HCT116 (cell line): ENCODE data around the gene KLHL17. TPM values are rescaled to one million over a fixed set of nuclear protein-coding genes. Genes with fewer than 3 reads are reported as not detected.

ENCODE experiments used
- ATAC-seq: fragments of 200-7000 bp; cut with Tn5 transposase; 2 replicates; pipeline ENCODE4 v1.9.1; 2020; ENCODE audit warnings: mild to moderate bottlenecking, moderate library complexity
- BruUV-seq: library from RNA; stranded (reverse); fragments of 400-500 nt; replicated peaks from 2 replicates; lab custom pipeline; 2021; lab: Mats Ljungman, UMichigan
- CTCF ChIA-PET: fragments of 300-600 bp; sonication (Branson Sonifier 250); formaldehyde crosslinking; loops from one replicate; lab custom pipeline; 2021; ENCODE audit warnings: antibody characterized with exemption; lab: Charles Lee
- POLR2A ChIA-PET: fragments of 300-600, 350-600 bp; sonication (Branson Sonifier 250); formaldehyde crosslinking; loops from one replicate; lab custom pipeline; 2021; ENCODE audit warnings: antibody characterized with exemption; lab: Charles Lee
- RAD21 ChIA-PET, 2 experiments: fragments of 300-600 bp; sonication (Branson Sonifier 250); formaldehyde crosslinking; loops; one replicate each; lab custom pipeline; 2023; ENCODE audit warnings: low total read pairs in 2 of 2; ENCODE audit not compliant: uncharacterized antibody in 2 of 2, unreplicated experiment in 2 of 2, low non-redundant PET in 1 of 2; lab: Charles Lee
- DNase-seq: peaks from one replicate; pipeline ENCODE4 v3.0.0-alpha.2; 2010; ENCODE audit warnings: low read depth, low spot score
- H2AFZ ChIP-seq: fragments of 200-600 bp; shearing (Covaris generic), sonication (generic); 2 replicates; pipeline ENCODE4 v1.6.1; 2017; ENCODE audit warnings: low read depth, mixed run types, mixed read lengths, antibody characterized with exemption, low read length; ENCODE audit not compliant: poor library complexity, severe bottlenecking
- H3K27ac ChIP-seq: 2 replicates; pipeline ENCODE4 v1.5.1; 2012; ENCODE audit warnings: low read depth, low read length
- H3K27me3 ChIP-seq: fragments of 200-600 bp; sonication (generic); 2 replicates; pipeline ENCODE4 v1.6.1; 2016; ENCODE audit warnings: mixed run types, low read length, mixed read lengths; ENCODE audit not compliant: insufficient read depth
- H3K36me3 ChIP-seq, 2 experiments: fragments of 200-500 bp in 1 of 2; fragments of 200-600 bp in 1 of 2; sonication (Bioruptor generic) in 1 of 2; sonication (generic) in 1 of 2; 2 replicates each; pipeline versions ENCODE4 v1.5.1 to v1.6.1; 2014 to 2016; ENCODE audit warnings: low read length in 2 of 2, inconsistent platforms in 1 of 2, mixed read lengths in 1 of 2, mixed run types in 1 of 2; ENCODE audit not compliant: insufficient read depth in 2 of 2, control insufficient read depth in 1 of 2
- H3K4me1 ChIP-seq, 2 experiments: fragments of 200-600 bp in 1 of 2; sonication (generic) in 1 of 2; 2 replicates each; pipeline versions ENCODE4 v1.5.1 to v1.6.1; 2012 to 2017; ENCODE audit warnings: low read length in 2 of 2, inconsistent platforms in 1 of 2, mild to moderate bottlenecking in 1 of 2, mixed read lengths in 1 of 2, mixed run types in 1 of 2, moderate library complexity in 1 of 2; ENCODE audit not compliant: insufficient read depth in 2 of 2, control insufficient read depth in 1 of 2
- H3K4me2 ChIP-seq: fragments of 200-600 bp; sonication (generic); 2 replicates; pipeline ENCODE4 v1.6.1; 2017; ENCODE audit warnings: mixed run types, low read length, mixed read lengths
- H3K4me3 ChIP-seq, 2 experiments: fragments of 200-600 bp in 1 of 2; sonication (generic) in 1 of 2; replicated peaks in 1 of 2; 2 replicates each; pipeline ENCODE4 v1.5.1; 2011 to 2016; ENCODE audit warnings: low read length in 2 of 2, control low read depth in 1 of 2, low read depth in 1 of 2, mild to moderate bottlenecking in 1 of 2, mixed read lengths in 1 of 2, mixed run types in 1 of 2
- H3K79me2 ChIP-seq: fragments of 200-600 bp; sonication (generic); 2 replicates; pipeline ENCODE4 v1.6.1; 2017; ENCODE audit warnings: mild to moderate bottlenecking, mixed run types, low read length, moderate library complexity, mixed read lengths; ENCODE audit not compliant: insufficient read depth
- H3K9ac ChIP-seq: fragments of 200-600 bp; sonication (generic); 2 replicates; pipeline ENCODE4 v1.6.1; 2016; ENCODE audit warnings: low read length, mixed read lengths
- H3K9me2 ChIP-seq: fragments of 200-600 bp; sonication (generic), shearing (Covaris generic); 2 replicates; pipeline ENCODE4 v1.6.1; 2017; ENCODE audit warnings: mixed run types, mild to moderate bottlenecking, moderate library complexity; ENCODE audit not compliant: insufficient read depth
- H3K9me3 ChIP-seq, 2 experiments: fragments of 200-500 bp in 1 of 2; fragments of 200-600 bp in 1 of 2; sonication (Bioruptor generic) in 1 of 2; sonication (generic) in 1 of 2; 2 replicates each; pipeline ENCODE4 v1.6.1; 2014 to 2017; ENCODE audit warnings: low read length in 2 of 2, mixed read lengths in 2 of 2, inconsistent platforms in 1 of 2, low read depth in 1 of 2, mild to moderate bottlenecking in 1 of 2, mixed run types in 1 of 2, moderate library complexity in 1 of 2; ENCODE audit not compliant: control insufficient read depth in 1 of 2, insufficient read depth in 1 of 2
- H4K20me1 ChIP-seq: fragments of 200-600 bp; sonication (generic), shearing (Covaris generic); 2 replicates; pipeline ENCODE4 v1.6.1; 2017; ENCODE audit warnings: mixed run types, mild to moderate bottlenecking, moderate library complexity; ENCODE audit not compliant: insufficient read depth
- CEBPB ChIP-seq: IDR thresholded peaks from 2 replicates; pipeline ENCODE4 v1.6.1; 2012; ENCODE audit warnings: low read depth
- FOSL1 ChIP-seq: IDR thresholded peaks from 2 replicates; pipeline ENCODE4 v1.6.1; 2012; ENCODE audit warnings: low read depth
- POLR2A ChIP-seq: IDR thresholded peaks from 2 replicates; pipeline ENCODE4 v1.7.0; 2011; ENCODE audit warnings: borderline replicate concordance; ENCODE audit not compliant: insufficient read depth, insufficient read length; ENCODE audit errors: extremely low read depth
- RAD21 ChIP-seq: IDR thresholded peaks from 2 replicates; pipeline ENCODE4 v1.6.1; 2012; ENCODE audit warnings: low read depth, mild to moderate bottlenecking
- SP1 ChIP-seq: IDR thresholded peaks from 2 replicates; pipeline ENCODE4 v1.6.1; 2012; ENCODE audit warnings: low read depth
- TCF7L2 ChIP-seq: IDR thresholded peaks from 2 replicates; pipeline ENCODE4 v1.7.0; 2011; ENCODE audit warnings: borderline replicate concordance, inconsistent platforms; ENCODE audit not compliant: insufficient read depth, insufficient read length; ENCODE audit errors: extremely low read depth
- ZFX ChIP-seq: fragments of 450-650 bp; IDR thresholded peaks from 2 replicates; pipeline ENCODE4 v1.6.1; 2017
- intact Hi-C: fragments of 100-400 bp; cut with micrococcal nuclease; formaldehyde crosslinking; loops from 2 replicates; pipeline ENCODE4 v1.10.0; 2022
- total RNA-seq: library from RNA; stranded (reverse); gene quantifications from one replicate; pipeline ENCODE4 v1.2.1, GENCODE V29; 2021; ENCODE audit not compliant: unreplicated experiment
- TF ChIP-seq, protein P1 (sequence below): IDR thresholded peaks from 2 replicates; pipeline ENCODE4 v1.6.1; 2012
- TF ChIP-seq, protein P2 (sequence below): IDR thresholded peaks from 2 replicates; pipeline ENCODE4 v1.6.1; 2011; ENCODE audit warnings: mild to moderate bottlenecking, low read length, moderate library complexity; ENCODE audit not compliant: insufficient replicate concordance; ENCODE audit errors: extremely low read depth

The KLHL17 gene
- total RNA-seq, 1 experiment from 2014 or later: 100.0 TPM

DNA sequence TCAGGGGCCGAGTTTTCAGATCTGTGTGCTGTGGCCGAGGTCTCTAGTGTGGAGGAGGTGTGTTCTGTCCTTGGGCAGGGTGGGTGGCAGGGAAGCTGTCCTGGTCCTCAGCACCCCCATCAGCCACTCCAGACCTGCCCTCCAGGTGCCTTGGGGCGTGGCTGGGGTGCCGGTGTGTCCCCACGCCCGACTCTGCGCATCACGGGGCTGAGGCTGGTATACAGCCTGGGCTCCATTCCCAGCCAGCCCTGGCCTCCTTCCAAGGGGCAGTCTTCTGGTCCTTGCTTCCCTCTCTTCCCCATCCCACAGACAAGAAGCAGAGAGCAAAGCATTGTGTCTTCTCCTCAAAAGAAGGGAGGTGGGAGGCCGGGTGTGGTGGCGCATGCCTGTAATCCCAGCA, 32.6 kb upstream of the KLHL17 start:
- Histone ChIP-seq H3K9me3 (no peaks in the 10 kb centered on the region), H3K27ac (no peak overlapping the region), H3K36me3 (no peaks in the 10 kb centered on the region), H2AFZ (no peak overlapping the region), H3K27me3 (peaks cover 14% of the 10 kb centered on the region; the same call in 1 of the 2 replicates), H3K4me2 (no peak overlapping the region), H3K4me3 (no peak overlapping the region), H4K20me1 (no peaks in the 10 kb centered on the region), H3K79me2 (no peaks in the 10 kb centered on the region), H3K9ac (no peak overlapping the region), H3K4me1 (peaks cover 14 to 27% of the 10 kb centered on the region in 2 experiments), H3K9me2 (no peaks in the 10 kb centered on the region)
- CTCF ChIA-PET: no interaction called here
- ATAC-seq (no peak), DNase-seq (no peak)
- no peak for TF ChIP-seq POLR2A
- no peak for TF ChIP-seq SP1
- TF ChIP-seq TCF7L2: no peak
- TF ChIP-seq FOSL1: no peak
- TF ChIP-seq CEBPB: no peak
- TF ChIP-seq, protein P1, sequence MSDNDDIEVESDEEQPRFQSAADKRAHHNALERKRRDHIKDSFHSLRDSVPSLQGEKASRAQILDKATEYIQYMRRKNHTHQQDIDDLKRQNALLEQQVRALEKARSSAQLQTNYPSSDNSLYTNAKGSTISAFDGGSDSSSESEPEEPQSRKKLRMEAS: no peak
- TF ChIP-seq ZFX: no peak
- TF ChIP-seq, protein P2, sequence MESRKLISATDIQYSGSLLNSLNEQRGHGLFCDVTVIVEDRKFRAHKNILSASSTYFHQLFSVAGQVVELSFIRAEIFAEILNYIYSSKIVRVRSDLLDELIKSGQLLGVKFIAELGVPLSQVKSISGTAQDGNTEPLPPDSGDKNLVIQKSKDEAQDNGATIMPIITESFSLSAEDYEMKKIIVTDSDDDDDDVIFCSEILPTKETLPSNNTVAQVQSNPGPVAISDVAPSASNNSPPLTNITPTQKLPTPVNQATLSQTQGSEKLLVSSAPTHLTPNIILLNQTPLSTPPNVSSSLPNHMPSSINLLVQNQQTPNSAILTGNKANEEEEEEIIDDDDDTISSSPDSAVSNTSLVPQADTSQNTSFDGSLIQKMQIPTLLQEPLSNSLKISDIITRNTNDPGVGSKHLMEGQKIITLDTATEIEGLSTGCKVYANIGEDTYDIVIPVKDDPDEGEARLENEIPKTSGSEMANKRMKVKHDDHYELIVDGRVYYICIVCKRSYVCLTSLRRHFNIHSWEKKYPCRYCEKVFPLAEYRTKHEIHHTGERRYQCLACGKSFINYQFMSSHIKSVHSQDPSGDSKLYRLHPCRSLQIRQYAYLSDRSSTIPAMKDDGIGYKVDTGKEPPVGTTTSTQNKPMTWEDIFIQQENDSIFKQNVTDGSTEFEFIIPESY: no peak
- TF ChIP-seq RAD21: no peak
- BruUV-seq: no TSS peak
- RAD21 ChIA-PET: interaction anchor here in 1 of 2 experiments (1.3 kb wide), 1 partner anchor 10 kb away, joined by 3 read pairs; no protein-coding TSS in a partner anchor
- POLR2A ChIA-PET: no interaction called here
- intact Hi-C loops: no loop called here
